ENCODE results near the gene TASP1. TPM values are rescaled to one million over a fixed set of nuclear protein-coding genes. Genes with fewer than 3 reads are reported as not detected.
A peak's percentile ranks its signal among the peaks of the same experiment; 100 is the strongest.

Gene TASP1
- total RNA-seq, 6 experiments from 2014 or later: 2.5 to 6.1 (median 4.3) TPM

- ATAC-seq (peak; percentile 90 to 94 (median 91)), DNase-seq (peak in 1 of 3 donors; percentile 52)
- Histone ChIP-seq H3K9me3 (no peaks in the 10 kb centered on the region), H3K4me3 (no peak overlapping the region), H3K27ac (peak overlapping the region in 2 of 3 donors; percentile 37 to 66), H3K36me3 (no peaks in the 10 kb centered on the region), H3K27me3 (no peaks in the 10 kb centered on the region), H3K4me1 (peaks cover 0 to 30% (median 11%) of the 10 kb centered on the region in 4 donors)
- intact Hi-C loops (cut with DNase I): no loop called here
- no peak for TF ChIP-seq POLR2A (IDR thresholded peaks at IDR 0.05)
- TF ChIP-seq, protein P1, sequence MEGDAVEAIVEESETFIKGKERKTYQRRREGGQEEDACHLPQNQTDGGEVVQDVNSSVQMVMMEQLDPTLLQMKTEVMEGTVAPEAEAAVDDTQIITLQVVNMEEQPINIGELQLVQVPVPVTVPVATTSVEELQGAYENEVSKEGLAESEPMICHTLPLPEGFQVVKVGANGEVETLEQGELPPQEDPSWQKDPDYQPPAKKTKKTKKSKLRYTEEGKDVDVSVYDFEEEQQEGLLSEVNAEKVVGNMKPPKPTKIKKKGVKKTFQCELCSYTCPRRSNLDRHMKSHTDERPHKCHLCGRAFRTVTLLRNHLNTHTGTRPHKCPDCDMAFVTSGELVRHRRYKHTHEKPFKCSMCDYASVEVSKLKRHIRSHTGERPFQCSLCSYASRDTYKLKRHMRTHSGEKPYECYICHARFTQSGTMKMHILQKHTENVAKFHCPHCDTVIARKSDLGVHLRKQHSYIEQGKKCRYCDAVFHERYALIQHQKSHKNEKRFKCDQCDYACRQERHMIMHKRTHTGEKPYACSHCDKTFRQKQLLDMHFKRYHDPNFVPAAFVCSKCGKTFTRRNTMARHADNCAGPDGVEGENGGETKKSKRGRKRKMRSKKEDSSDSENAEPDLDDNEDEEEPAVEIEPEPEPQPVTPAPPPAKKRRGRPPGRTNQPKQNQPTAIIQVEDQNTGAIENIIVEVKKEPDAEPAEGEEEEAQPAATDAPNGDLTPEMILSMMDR (IDR thresholded peaks at IDR 0.05): no peak
- WGBS (ENCODE audit: insufficient coverage, low coverage, low lambda C conversion rate, missing lambda C conversion rate): 53% methylated on average over 5 of the region's 5 CpGs
These were observed 214.4 kb downstream of the TASP1 start for GRCh38 chr20:13424174-13424833.

GRCh38 chr20:13423472-13424173 lies 215.1 kb downstream of the TASP1 start:
- TF ChIP-seq, protein P1 (IDR thresholded peaks at IDR 0.05): peak in 2 of 4 donors; percentile 23 to 26
- no peak for TF ChIP-seq POLR2A (IDR thresholded peaks at IDR 0.05)
- WGBS (ENCODE audit: insufficient coverage, low coverage, low lambda C conversion rate, missing lambda C conversion rate): 35% methylated on average over 4 of the region's 4 CpGs
- H3K4me1 ChIP-seq: peaks cover 0 to 34% (median 15%) of the 10 kb centered on the region in 4 donors
- no peaks in the 10 kb centered on the region for H3K36me3 ChIP-seq
- no peaks in the 10 kb centered on the region for H3K27me3 ChIP-seq
- DNase-seq (no peak), ATAC-seq (peak; percentile 60 to 73 (median 64))
- H3K27ac ChIP-seq: peak overlapping the region in 2 of 3 donors; percentile 37 to 66
- no peaks in the 10 kb centered on the region for H3K9me3 ChIP-seq
- H3K4me3 ChIP-seq: no peak overlapping the region
- intact Hi-C loops (cut with DNase I): no loop called here

DNA sequence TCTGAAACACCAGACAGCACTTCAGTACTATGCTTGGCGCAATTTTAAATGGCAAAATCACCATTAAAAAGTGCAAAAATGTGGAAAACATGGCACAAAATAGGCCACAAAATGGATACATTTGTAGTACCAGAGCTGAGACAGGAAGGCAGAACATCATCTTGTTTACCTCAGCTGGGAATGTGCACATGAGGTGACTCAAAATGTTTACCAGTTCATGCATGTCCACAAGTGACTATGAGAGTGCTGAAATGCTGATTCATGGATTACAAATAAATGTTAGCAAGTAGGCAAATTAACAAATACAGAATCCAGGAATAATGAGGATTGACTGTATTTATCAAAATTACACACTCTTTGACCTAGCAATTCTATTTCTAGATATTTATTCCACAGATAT lies 216.1 kb downstream of the TASP1 start:
- DNase-seq: no peak
- Histone ChIP-seq H3K4me1 (peaks cover 0 to 41% (median 18%) of the 10 kb centered on the region in 4 donors), H3K27me3 (no peaks in the 10 kb centered on the region), H3K9me3 (no peaks in the 10 kb centered on the region), H3K27ac (no peak overlapping the region), H3K4me3 (no peak overlapping the region), H3K36me3 (no peaks in the 10 kb centered on the region)
- whole genome bisulfite sequencing (ENCODE audit: insufficient coverage, low coverage, low lambda C conversion rate, missing lambda C conversion rate): 94% methylated on average over 1 of the region's 1 CpG
- ATAC-seq: peak; percentile 43 to 71 (median 52)
- intact Hi-C loops (cut with DNase I): no loop called here
- TF ChIP-seq, protein P1 (IDR thresholded peaks at IDR 0.05): no peak
- no peak for TF ChIP-seq POLR2A (IDR thresholded peaks at IDR 0.05)

- 76% methylated on average over 2 of the region's 2 CpGs for WGBS (ENCODE audit: insufficient coverage, low coverage, low lambda C conversion rate, missing lambda C conversion rate)
- ATAC-seq: no peak
- H3K27me3 ChIP-seq: no peaks in the 10 kb centered on the region
These were observed 218.1 kb downstream of the TASP1 start for GRCh38 chr20:13420625-13421024.

More at GRCh38 chr20:13420625-13421024, 218.1 kb downstream of the TASP1 start:
- Histone ChIP-seq H3K4me1 (peaks cover 0 to 38% (median 18%) of the 10 kb centered on the region in 4 donors), H3K9me3 (no peaks in the 10 kb centered on the region), H3K4me3 (no peak overlapping the region), H3K36me3 (no peaks in the 10 kb centered on the region), H3K27ac (no peak overlapping the region)
- no peak for DNase-seq
- intact Hi-C loops (cut with DNase I): no loop called here
- TF ChIP-seq, protein P1 (IDR thresholded peaks at IDR 0.05): no peak
- no peak for TF ChIP-seq POLR2A (IDR thresholded peaks at IDR 0.05)
